IMR-90 (cell line): ENCODE measurements around the gene BST1. TPM values are rescaled to one million over a fixed set of nuclear protein-coding genes. Genes with fewer than 3 reads are reported as not detected.
A peak's percentile ranks its signal among the peaks of the same experiment; 100 is the strongest.

Experiments used
- ATAC-seq: fragments of 200-7000 bp; cut with Tn5 transposase; 2 replicates; pipeline ENCODE4 v1.9.1; 2020; ENCODE audit warnings: low read depth, mild to moderate bottlenecking, moderate library complexity
- BruUV-seq: library from RNA; stranded (reverse); fragments of 400-500 nt; replicated peaks from 2 replicates; lab custom pipeline; 2021; lab: Mats Ljungman, UMichigan
- CTCF ChIA-PET: fragments of 300-600 bp; formaldehyde crosslinking; extraction: SDS; loops from one replicate; lab custom pipeline; 2021; ENCODE audit warnings: antibody characterized with exemption; lab: Yijun Ruan, JAX
- POLR2A ChIA-PET: fragments of 300-600 bp; sonication (Branson Sonifier 250); formaldehyde crosslinking; loops from one replicate; lab custom pipeline; 2022; ENCODE audit warnings: antibody characterized with exemption; ENCODE audit not compliant: unreplicated experiment; lab: Charles Lee
- DNase-seq: peaks from one replicate; pipeline ENCODE4 v3.0.0; 2013
- H2AFZ ChIP-seq: replicated peaks from 2 replicates; pipeline ENCODE3; 2013; ENCODE audit warnings: low read length, mild to moderate bottlenecking; ENCODE audit not compliant: poor library complexity
- H2AK5ac ChIP-seq: 2 replicates; pipeline ENCODE4 v1.6.1; 2013; ENCODE audit warnings: low read depth, low read length, inconsistent platforms
- H2AK9ac ChIP-seq: replicated peaks from 2 replicates; pipeline ENCODE3; 2013; ENCODE audit warnings: mild to moderate bottlenecking, low read depth, low read length, moderate library complexity; ENCODE audit not compliant: poor library complexity
- H2BK120ac ChIP-seq: 2 replicates; pipeline ENCODE4 v1.6.1; 2013; ENCODE audit warnings: low read depth, low read length, inconsistent platforms
- H2BK15ac ChIP-seq: 3 replicates; pipeline ENCODE4 v1.6.1; 2013; ENCODE audit warnings: low read depth, low read length, inconsistent platforms
- H2BK20ac ChIP-seq: 2 replicates; pipeline ENCODE4 v1.6.1; 2013; ENCODE audit warnings: low read depth, mild to moderate bottlenecking, inconsistent platforms, low read length, moderate library complexity
- H2BK5ac ChIP-seq: 2 replicates; pipeline ENCODE4 v1.6.1; 2013; ENCODE audit warnings: mild to moderate bottlenecking, low read depth, low read length, inconsistent platforms; ENCODE audit not compliant: poor library complexity, severe bottlenecking
- H3K14ac ChIP-seq: replicated peaks from 2 replicates; pipeline ENCODE4 v1.6.1; 2013; ENCODE audit warnings: low read depth, low read length, inconsistent platforms
- H3K18ac ChIP-seq: 2 replicates; pipeline ENCODE4 v1.6.1; 2013; ENCODE audit warnings: low read depth, low read length, control low read depth
- H3K23ac ChIP-seq: 2 replicates; pipeline ENCODE4 v1.6.1; 2013; ENCODE audit warnings: low read depth, low read length, inconsistent platforms
- H3K27ac ChIP-seq: 2 replicates; pipeline ENCODE4 v1.5.1; 2013; ENCODE audit warnings: mild to moderate bottlenecking, control low read depth, low read length; ENCODE audit not compliant: insufficient read depth
- H3K27me3 ChIP-seq: 2 replicates; pipeline ENCODE4 v1.6.1; 2013; ENCODE audit warnings: low read length; ENCODE audit not compliant: control insufficient read depth, insufficient read depth
- H3K36me3 ChIP-seq: 2 replicates; pipeline ENCODE4 v1.6.1; 2013; ENCODE audit warnings: low read length, mixed read lengths; ENCODE audit not compliant: control insufficient read depth, insufficient read depth
- H3K4ac ChIP-seq: 2 replicates; pipeline ENCODE4 v1.6.1; 2013; ENCODE audit warnings: low read depth, low read length, inconsistent platforms
- H3K4me1 ChIP-seq: 2 replicates; pipeline ENCODE4 v1.6.1; 2013; ENCODE audit warnings: low read length, mixed read lengths; ENCODE audit not compliant: control insufficient read depth, insufficient read depth
- H3K4me2 ChIP-seq: 2 replicates; pipeline ENCODE4 v1.6.1; 2013; ENCODE audit warnings: low read depth, mild to moderate bottlenecking, control low read depth, low read length, moderate library complexity
- H3K4me3 ChIP-seq: 2 replicates; pipeline ENCODE4 v1.5.1; 2013; ENCODE audit warnings: low read depth, mild to moderate bottlenecking, control low read depth, low read length, moderate library complexity; ENCODE audit not compliant: insufficient read depth
- H3K56ac ChIP-seq: 2 replicates; pipeline ENCODE4 v1.6.1; 2013; ENCODE audit warnings: low read length, inconsistent platforms; ENCODE audit not compliant: insufficient read depth; ENCODE audit errors: extremely low read depth
- H3K79me1 ChIP-seq, 2 experiments: 2 replicates each; pipeline ENCODE4 v1.6.1; 2013; ENCODE audit warnings: low read length in 2 of 2, inconsistent platforms in 1 of 2, low read depth in 1 of 2
- H3K9ac ChIP-seq: 2 replicates; pipeline ENCODE4 v1.6.1; 2013; ENCODE audit warnings: low read depth, low read length, control low read depth
- H3K9me1 ChIP-seq: 2 replicates; pipeline ENCODE4 v1.6.1; 2013; ENCODE audit warnings: low read length, inconsistent platforms; ENCODE audit not compliant: insufficient read depth
- H3K9me3 ChIP-seq: 2 replicates; pipeline ENCODE4 v1.6.1; 2013; ENCODE audit warnings: low read length; ENCODE audit not compliant: control insufficient read depth, insufficient read depth
- H4K20me1 ChIP-seq: 2 replicates; pipeline ENCODE4 v1.6.1; 2013; ENCODE audit warnings: low read length, inconsistent platforms; ENCODE audit not compliant: insufficient read depth
- H4K5ac ChIP-seq: 2 replicates; pipeline ENCODE4 v1.6.1; 2013; ENCODE audit warnings: mild to moderate bottlenecking, low read depth, low read length, control low read depth
- H4K8ac ChIP-seq, 2 experiments: 2 replicates each; pipeline ENCODE4 v1.6.1; 2013; ENCODE audit warnings: low read depth in 2 of 2, low read length in 2 of 2, control low read depth in 1 of 2, inconsistent platforms in 1 of 2
- H4K91ac ChIP-seq: 2 replicates; pipeline ENCODE4 v1.6.1; 2013; ENCODE audit warnings: low read depth, low read length, inconsistent platforms; ENCODE audit not compliant: insufficient read depth
- CEBPB ChIP-seq: IDR thresholded peaks from 2 replicates; pipeline ENCODE4 v1.6.1; 2012; ENCODE audit warnings: low read depth, low read length, improper control_type of control experiment
- FOS ChIP-seq: fragments of 150-350 bp; IDR thresholded peaks from 2 replicates; pipeline ENCODE4 v1.6.1; 2016; ENCODE audit warnings: low read depth, low read length
- MAFK ChIP-seq: IDR thresholded peaks from 2 replicates; pipeline ENCODE4 v1.6.1; 2012; ENCODE audit warnings: low read depth, low read length, improper control_type of control experiment
- MAZ ChIP-seq: IDR thresholded peaks from 2 replicates; pipeline ENCODE4 v1.6.1; 2012; ENCODE audit warnings: low read depth, mild to moderate bottlenecking, low read length, improper control_type of control experiment, moderate library complexity, borderline replicate concordance
- MXI1 ChIP-seq: IDR thresholded peaks from 2 replicates; pipeline ENCODE4 v1.6.1; 2012; ENCODE audit warnings: low read depth, mild to moderate bottlenecking, low read length, moderate library complexity, borderline replicate concordance
- NFE2L2 ChIP-seq: fragments of 150-350 bp; IDR thresholded peaks from 2 replicates; pipeline ENCODE4 v1.6.1; 2016; ENCODE audit warnings: low read depth, mild to moderate bottlenecking, low read length
- RAD21 ChIP-seq: IDR thresholded peaks from 2 replicates; pipeline ENCODE4 v1.6.1; 2012; ENCODE audit warnings: low read length, improper control_type of control experiment
- RFX5 ChIP-seq: IDR thresholded peaks from 2 replicates; pipeline ENCODE4 v1.8.0; 2012; ENCODE audit warnings: low read depth, mild to moderate bottlenecking, low read length, moderate library complexity
- SMC3 ChIP-seq: fragments of 150-350 bp; IDR thresholded peaks from 2 replicates; pipeline ENCODE4 v1.6.1; 2016; ENCODE audit warnings: low read depth, mild to moderate bottlenecking, antibody characterized with exemption, low read length, moderate library complexity
- WGBS, 2 experiments: methylation state at CpG; one replicate each; pipeline versions ENCODE4 v1.1.5 to v1.1.7; 2013; ENCODE audit warnings: missing lambda C conversion rate in 2 of 2; ENCODE audit not compliant: insufficient read length in 1 of 2; ENCODE audit errors: extremely low coverage in 2 of 2; 5-methylcytosine and 5-hydroxymethylcytosine counted together
- dilution Hi-C: fragments of 300-500 bp; cut with HindIII; formaldehyde crosslinking; loops from one replicate; pipeline ENCODE4 v1.14.3; 2018; ENCODE audit warnings: low sequenced_read_pairs; ENCODE audit not compliant: unreplicated experiment
- in situ Hi-C: fragments of 300-500 bp; cut with MboI; formaldehyde crosslinking; loops from 3 replicates; pipeline ENCODE4 v1.14.3; 2019; ENCODE audit warnings: low sequenced_read_pairs, inconsistent platforms, mixed read lengths
- intact Hi-C: fragments of 100-400 bp; cut with micrococcal nuclease; formaldehyde crosslinking; loops from 2 replicates; pipeline ENCODE4 v1.10.0; 2022
- polyA plus RNA-seq, 3 experiments: library from polyadenylated mRNA; depleted of rRNA; stranded (reverse); fragments of >200 nt; gene quantifications; 2 replicates each; pipeline ENCODE4 v1.2.3, GENCODE V29; 2012; ENCODE audit warnings: low replicate concordance in 1 of 3
- total RNA-seq: library from RNA; depleted of rRNA; stranded (reverse); fragments of >200 nt; gene quantifications from 2 replicates; pipeline ENCODE4 v1.2.3, GENCODE V29; 2012
- TF ChIP-seq, protein P1 (sequence below): fragments of 150-350 bp; IDR thresholded peaks from 2 replicates; pipeline ENCODE4 v1.6.1; 2016; ENCODE audit warnings: low read depth, mild to moderate bottlenecking, low read length, moderate library complexity, borderline replicate concordance
- TF ChIP-seq, protein P2 (sequence below): conservative IDR thresholded peaks from 2 replicates; pipeline ENCODE4 v1.5.1; 2012; ENCODE audit warnings: mild to moderate bottlenecking, low read depth, low read length, improper control_type of control experiment
- TF ChIP-seq, protein P3 (sequence below): fragments of 150-350 bp; IDR thresholded peaks from 2 replicates; pipeline ENCODE4 v1.6.1; 2017; ENCODE audit warnings: mild to moderate bottlenecking, antibody characterized with exemption, low read length, low read depth

Gene BST1
- total and polyA plus RNA-seq, 2 of the 4 experiments (the other 2 are of a cell fraction) = 6.6 to 11.1 TPM

DNA sequence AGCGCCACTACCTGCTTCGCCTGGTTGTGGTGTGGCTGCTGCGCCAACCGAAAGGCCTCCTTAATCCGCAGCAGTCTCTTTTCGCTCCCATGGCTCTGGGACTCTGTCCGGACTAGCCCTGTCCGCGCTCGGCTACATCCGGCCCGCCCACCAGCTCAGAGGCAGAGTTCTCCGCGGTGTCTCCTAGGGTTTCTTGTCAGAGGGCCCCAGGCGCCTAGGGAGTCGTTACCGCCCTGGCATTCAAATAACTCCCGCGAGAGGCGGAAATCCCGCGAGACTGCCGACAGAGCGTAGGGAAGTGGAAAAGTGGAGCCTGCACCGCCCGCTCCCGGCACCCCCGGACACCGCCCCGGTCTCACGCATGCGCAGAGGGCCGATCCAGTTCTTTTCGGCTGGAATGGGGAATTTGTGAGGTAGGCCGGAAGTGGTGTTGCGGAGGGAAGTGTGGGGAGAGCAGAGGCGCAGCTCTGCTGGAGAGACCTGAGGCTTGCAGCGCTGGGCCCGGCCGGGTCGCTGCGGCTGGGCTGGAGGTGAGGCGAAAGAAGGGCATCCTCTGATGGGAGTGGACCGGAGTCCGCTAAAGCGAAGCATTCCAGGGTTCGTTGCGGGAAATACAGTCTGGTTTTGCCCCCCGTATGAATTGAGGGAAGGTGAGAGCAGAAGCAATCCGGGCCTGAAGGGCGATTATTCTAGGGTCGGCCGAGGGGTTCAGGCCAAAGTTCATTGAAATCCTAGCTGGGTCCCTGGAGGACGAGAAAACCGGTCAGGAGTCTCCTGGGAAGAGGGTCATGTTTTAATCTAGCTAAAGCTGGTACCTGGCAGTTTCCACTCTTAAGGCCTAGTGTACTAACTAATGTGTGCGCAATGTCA lies 21.3 kb upstream of the BST1 start, which contains the start of gene FAM200B:
Gene FAM200B (plus strand): TSS at position 456 of the 870 bp plus-strand sequence. CDS start 5,151 bp downstream, outside the sequence.
- intact Hi-C loops = loop anchor here (1.0 to 2.0 kb wide), 2 partner anchors 9 to 27 kb away; partner anchors contain the start of gene FBXL5
- TSS peak; percentile 74 for BruUV-seq
- no peak for TF ChIP-seq NFE2L2
- peak; percentile 96 for TF ChIP-seq MXI1
- no peak for TF ChIP-seq FOS
- TF ChIP-seq, protein P1, sequence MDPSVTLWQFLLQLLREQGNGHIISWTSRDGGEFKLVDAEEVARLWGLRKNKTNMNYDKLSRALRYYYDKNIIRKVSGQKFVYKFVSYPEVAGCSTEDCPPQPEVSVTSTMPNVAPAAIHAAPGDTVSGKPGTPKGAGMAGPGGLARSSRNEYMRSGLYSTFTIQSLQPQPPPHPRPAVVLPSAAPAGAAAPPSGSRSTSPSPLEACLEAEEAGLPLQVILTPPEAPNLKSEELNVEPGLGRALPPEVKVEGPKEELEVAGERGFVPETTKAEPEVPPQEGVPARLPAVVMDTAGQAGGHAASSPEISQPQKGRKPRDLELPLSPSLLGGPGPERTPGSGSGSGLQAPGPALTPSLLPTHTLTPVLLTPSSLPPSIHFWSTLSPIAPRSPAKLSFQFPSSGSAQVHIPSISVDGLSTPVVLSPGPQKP = no peak
- TF ChIP-seq, protein P2, sequence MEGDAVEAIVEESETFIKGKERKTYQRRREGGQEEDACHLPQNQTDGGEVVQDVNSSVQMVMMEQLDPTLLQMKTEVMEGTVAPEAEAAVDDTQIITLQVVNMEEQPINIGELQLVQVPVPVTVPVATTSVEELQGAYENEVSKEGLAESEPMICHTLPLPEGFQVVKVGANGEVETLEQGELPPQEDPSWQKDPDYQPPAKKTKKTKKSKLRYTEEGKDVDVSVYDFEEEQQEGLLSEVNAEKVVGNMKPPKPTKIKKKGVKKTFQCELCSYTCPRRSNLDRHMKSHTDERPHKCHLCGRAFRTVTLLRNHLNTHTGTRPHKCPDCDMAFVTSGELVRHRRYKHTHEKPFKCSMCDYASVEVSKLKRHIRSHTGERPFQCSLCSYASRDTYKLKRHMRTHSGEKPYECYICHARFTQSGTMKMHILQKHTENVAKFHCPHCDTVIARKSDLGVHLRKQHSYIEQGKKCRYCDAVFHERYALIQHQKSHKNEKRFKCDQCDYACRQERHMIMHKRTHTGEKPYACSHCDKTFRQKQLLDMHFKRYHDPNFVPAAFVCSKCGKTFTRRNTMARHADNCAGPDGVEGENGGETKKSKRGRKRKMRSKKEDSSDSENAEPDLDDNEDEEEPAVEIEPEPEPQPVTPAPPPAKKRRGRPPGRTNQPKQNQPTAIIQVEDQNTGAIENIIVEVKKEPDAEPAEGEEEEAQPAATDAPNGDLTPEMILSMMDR = peak; percentile 22; the same call in 1 of the 2 replicates
- TF ChIP-seq RAD21 = peak; percentile 44; the same call in 1 of the 2 replicates
- no peak for TF ChIP-seq CEBPB
- TF ChIP-seq RFX5 = no peak
- TF ChIP-seq, protein P3, sequence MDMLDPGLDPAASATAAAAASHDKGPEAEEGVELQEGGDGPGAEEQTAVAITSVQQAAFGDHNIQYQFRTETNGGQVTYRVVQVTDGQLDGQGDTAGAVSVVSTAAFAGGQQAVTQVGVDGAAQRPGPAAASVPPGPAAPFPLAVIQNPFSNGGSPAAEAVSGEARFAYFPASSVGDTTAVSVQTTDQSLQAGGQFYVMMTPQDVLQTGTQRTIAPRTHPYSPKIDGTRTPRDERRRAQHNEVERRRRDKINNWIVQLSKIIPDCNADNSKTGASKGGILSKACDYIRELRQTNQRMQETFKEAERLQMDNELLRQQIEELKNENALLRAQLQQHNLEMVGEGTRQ = no peak
- peak; percentile 76; the same call in 1 of the 2 replicates for TF ChIP-seq MAZ
- no peak for TF ChIP-seq MAFK
- TF ChIP-seq SMC3 = no peak

More for the DNA sequence above, 21.3 kb upstream of the BST1 start, which contains the start of gene FAM200B:
- H4K5ac ChIP-seq = peak within 1 kb of the TSS; percentile 95
- in situ Hi-C loops (loop anchor here (25.0 kb wide), 1 partner anchor 669 kb away; the partner anchor contains the start of gene CPEB2), dilution Hi-C loops (no loop called here)
- peaks cover 7% of the 10 kb centered on the region for H3K4me1 ChIP-seq
- peak within 1 kb of the TSS; percentile 91 for H2AFZ ChIP-seq
- H2AK9ac ChIP-seq = peak within 1 kb of the TSS; percentile 94
- H3K56ac ChIP-seq = peak within 1 kb of the TSS; percentile 98
- H3K23ac ChIP-seq = peak within 1 kb of the TSS; percentile 93
- H3K79me1 ChIP-seq = peaks cover 23 to 44% of the 10 kb centered on the region in 2 experiments
- H3K27me3 ChIP-seq = no peaks in the 10 kb centered on the region
- peak within 1 kb of the TSS; percentile 87 to 95 for H4K8ac ChIP-seq
- H2BK5ac ChIP-seq = peak within 1 kb of the TSS; percentile 94
- peak within 1 kb of the TSS; percentile 98 for H3K14ac ChIP-seq
- peak within 1 kb of the TSS; percentile 91 for H3K18ac ChIP-seq
- H2BK20ac ChIP-seq = no peak within 1 kb of the TSS; the same call in 1 of the 2 replicates
- ATAC-seq = peak; percentile 96
- H3K4me2 ChIP-seq = peak within 1 kb of the TSS; percentile 99
- H2BK15ac ChIP-seq = peak within 1 kb of the TSS; percentile 35; the same call in 2 of the 3 replicates
- H3K9me3 ChIP-seq = no peaks in the 10 kb centered on the region
- peak within 1 kb of the TSS; percentile 94 for H4K91ac ChIP-seq
- peak within 1 kb of the TSS; percentile 96 for H3K4ac ChIP-seq
- WGBS, 2 experiments = 0% methylated on average over 23 of the region's 56 CpGs; no CpG with 5 or more reads in 1 of the 2 experiments
- peak within 1 kb of the TSS; percentile 80 for H2BK120ac ChIP-seq
- peak within 1 kb of the TSS; percentile 93 for H2AK5ac ChIP-seq
- CTCF ChIA-PET = interaction anchor here (1.0 kb wide), 1 partner anchor 13 kb away, joined by 3 read pairs; no protein-coding TSS in a partner anchor
- POLR2A ChIA-PET = interaction anchor here (1.0 kb wide), 1 partner anchor 9 kb away, joined by 3 read pairs; no protein-coding TSS in a partner anchor
- peaks cover 6% of the 10 kb centered on the region for H3K36me3 ChIP-seq
- peak; percentile 97 for DNase-seq
- H3K9me1 ChIP-seq = peaks cover 9% of the 10 kb centered on the region
- H3K4me3 ChIP-seq = peak within 1 kb of the TSS; percentile 86
- H4K20me1 ChIP-seq = no peaks in the 10 kb centered on the region
- H3K9ac ChIP-seq = peak within 1 kb of the TSS; percentile 99
- H3K27ac ChIP-seq = peak within 1 kb of the TSS; percentile 98
